GM12878 (cell line): ENCODE data around the gene NR1D1.

ENCODE experiments used
- BRCA1 ChIP-seq: IDR thresholded peaks from 2 replicates; pipeline ENCODE4 v1.6.1; 2011; ENCODE audit warnings: low read depth, low read length, improper control_type of control experiment
- ETV6 ChIP-seq, 2 experiments: fragments of 450-650 bp in 1 of 2; IDR thresholded peaks in 1 of 2; conservative IDR thresholded peaks in 1 of 2; 2 replicates each; pipeline ENCODE4 v1.6.1; 2014; ENCODE audit warnings: antibody characterized with exemption in 1 of 2, borderline replicate concordance in 1 of 2, low read depth in 1 of 2, mild to moderate bottlenecking in 1 of 2, moderate library complexity in 1 of 2
- GATAD2B ChIP-seq: fragments of 450-650 bp; conservative IDR thresholded peaks from 2 replicates; pipeline ENCODE4 v1.6.1; 2017; ENCODE audit warnings: low read depth, mild to moderate bottlenecking, moderate library complexity
- NR2F1 ChIP-seq: fragments of 450-650 bp; conservative IDR thresholded peaks from 2 replicates; pipeline ENCODE4 v1.6.1; 2017; ENCODE audit warnings: mild to moderate bottlenecking
- SUPT20H ChIP-seq: IDR thresholded peaks from 2 replicates; pipeline ENCODE4 v1.6.1; 2011; ENCODE audit warnings: low read depth, mild to moderate bottlenecking, low read length, moderate library complexity, borderline replicate concordance; ENCODE audit not compliant: control insufficient read depth
- TF ChIP-seq, protein P1 (sequence below), 3 experiments: IDR thresholded peaks in 2 of 3; conservative IDR thresholded peaks in 1 of 3; 2 replicates each; pipeline ENCODE4 v1.5.1; 2011; ENCODE audit warnings: low read depth in 3 of 3, low read length in 3 of 3, mild to moderate bottlenecking in 3 of 3, control low read depth in 2 of 3, moderate library complexity in 2 of 3, inconsistent platforms in 1 of 3, mixed read lengths in 1 of 3; ENCODE audit not compliant: control insufficient read depth in 2 of 3, insufficient read depth in 1 of 3; ENCODE audit errors: extremely low read depth in 1 of 3

DNA sequence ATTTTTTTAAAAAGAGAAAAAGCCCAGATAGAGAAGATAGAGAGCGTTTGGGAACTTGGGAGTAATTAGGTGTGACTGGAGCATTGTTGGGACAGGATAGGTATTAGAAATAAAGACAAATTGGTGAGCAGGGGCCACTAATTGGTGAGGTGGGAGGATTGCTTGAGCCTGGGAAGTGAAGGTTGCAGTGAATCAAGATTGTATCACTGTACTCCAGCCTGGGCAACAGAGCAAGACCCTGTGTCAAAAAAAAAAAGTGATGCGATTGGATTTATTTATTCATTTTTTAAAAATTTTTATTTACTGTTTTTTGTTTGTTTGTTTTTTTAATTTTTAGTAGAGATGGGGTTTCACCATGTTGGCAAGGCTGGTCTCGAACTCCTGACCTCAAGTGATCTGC, 45.1 kb upstream of the NR1D1 start:
- TF ChIP-seq NR2F1 = no peak
- no peak for TF ChIP-seq ETV6 (conservative IDR thresholded peaks at IDR 0.05 in 1 of 2, IDR thresholded peaks at IDR 0.05 in 1 of 2; ENCODE audit: borderline replicate concordance in 1 of 2, low read depth in 1 of 2)
- no peak for TF ChIP-seq BRCA1
- TF ChIP-seq SUPT20H = no peak
- TF ChIP-seq, protein P1, sequence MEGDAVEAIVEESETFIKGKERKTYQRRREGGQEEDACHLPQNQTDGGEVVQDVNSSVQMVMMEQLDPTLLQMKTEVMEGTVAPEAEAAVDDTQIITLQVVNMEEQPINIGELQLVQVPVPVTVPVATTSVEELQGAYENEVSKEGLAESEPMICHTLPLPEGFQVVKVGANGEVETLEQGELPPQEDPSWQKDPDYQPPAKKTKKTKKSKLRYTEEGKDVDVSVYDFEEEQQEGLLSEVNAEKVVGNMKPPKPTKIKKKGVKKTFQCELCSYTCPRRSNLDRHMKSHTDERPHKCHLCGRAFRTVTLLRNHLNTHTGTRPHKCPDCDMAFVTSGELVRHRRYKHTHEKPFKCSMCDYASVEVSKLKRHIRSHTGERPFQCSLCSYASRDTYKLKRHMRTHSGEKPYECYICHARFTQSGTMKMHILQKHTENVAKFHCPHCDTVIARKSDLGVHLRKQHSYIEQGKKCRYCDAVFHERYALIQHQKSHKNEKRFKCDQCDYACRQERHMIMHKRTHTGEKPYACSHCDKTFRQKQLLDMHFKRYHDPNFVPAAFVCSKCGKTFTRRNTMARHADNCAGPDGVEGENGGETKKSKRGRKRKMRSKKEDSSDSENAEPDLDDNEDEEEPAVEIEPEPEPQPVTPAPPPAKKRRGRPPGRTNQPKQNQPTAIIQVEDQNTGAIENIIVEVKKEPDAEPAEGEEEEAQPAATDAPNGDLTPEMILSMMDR (IDR thresholded peaks at IDR 0.05 in 2 of 3, conservative IDR thresholded peaks at IDR 0.05 in 1 of 3; ENCODE audit: control insufficient read depth in 2 of 3, extremely low read depth in 1 of 3, insufficient read depth in 1 of 3, low read depth in 3 of 3, low read length in 3 of 3) = no peak
- no peak for TF ChIP-seq GATAD2B
